AG09309 (cell line): Measurements from ENCODE around the gene CHRDL1.

Experiments used
- DNase-seq: peaks from one replicate; pipeline ENCODE4 v3.0.0-alpha.2; 2010; ENCODE audit warnings: low read depth
- H3K4me3 ChIP-seq: 2 replicates; pipeline ENCODE4 v1.5.1; 2011; ENCODE audit warnings: mild to moderate bottlenecking, low read depth, low read length, moderate library complexity; ENCODE audit not compliant: control insufficient read depth
- CTCF ChIP-seq: IDR thresholded peaks from 2 replicates; pipeline ENCODE4 v1.5.1; 2011; ENCODE audit warnings: mild to moderate bottlenecking, low read depth, low read length, inconsistent platforms; ENCODE audit not compliant: insufficient read depth, control insufficient read depth; ENCODE audit errors: missing control alignments

Gene CHRDL1

GRCh38 chrX:110646386-110646785 lies 149.2 kb downstream of the CHRDL1 start:
- no peak overlapping the region for H3K4me3 ChIP-seq
- no peak for DNase-seq
- TF ChIP-seq CTCF = no peak
